HL-60/S4 treated with phorbol 12-myristate 13-acetate at 8.2 ng/mL for 4 days and 3 days (cell line): ENCODE data around the gene NLRP3.
"Not testable (repeated sequence)": the region's sequence is repeated elsewhere in the genome, so short reads cannot be mapped to it uniquely, and the experiment has no call there.

Experiments
- in situ Hi-C: fragments of 300-500 bp; cut with MboI; formaldehyde crosslinking; loops from 2 replicates; pipeline ENCODE4 v1.15.0; 2022; ENCODE audit warnings: low sequenced_read_pairs

The NLRP3 gene

GRCh38 chr1:247390116-247390791 is 25.7 kb upstream of the NLRP3 start:
- in situ Hi-C loops, result no loop called here

GRCh38 chr1:247390996-247391395 is 25.0 kb upstream of the NLRP3 start:
- in situ Hi-C loops, result no loop called here

DNA sequence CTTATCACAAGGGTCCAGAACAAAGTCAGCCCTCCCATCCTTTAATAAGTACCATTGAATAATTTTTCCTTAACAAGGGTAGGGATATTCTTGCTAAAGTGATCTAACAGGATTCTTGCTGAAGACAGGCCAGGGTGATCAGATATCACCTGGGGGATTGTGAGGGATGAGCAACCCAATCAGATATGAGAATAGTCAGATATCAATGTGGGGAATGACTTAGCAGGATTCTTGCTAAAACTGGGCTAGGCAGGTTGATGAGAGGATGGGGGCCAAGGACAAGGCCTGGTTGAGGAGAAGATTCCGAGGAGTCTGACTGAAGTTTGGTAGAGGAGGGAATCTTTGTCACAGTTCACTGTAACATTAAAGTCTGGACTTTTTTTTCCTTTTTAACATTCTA is 23.9 kb upstream of the NLRP3 start:
- in situ Hi-C loops, result no loop called here

GRCh38 chr1:247395075-247395474 is 20.9 kb upstream of the NLRP3 start:
- in situ Hi-C loops, result not testable (repeated sequence)

- in situ Hi-C loops, result no loop called here
Measured at GRCh38 chr1:247400685-247401084, 15.3 kb upstream of the NLRP3 start.

DNA sequence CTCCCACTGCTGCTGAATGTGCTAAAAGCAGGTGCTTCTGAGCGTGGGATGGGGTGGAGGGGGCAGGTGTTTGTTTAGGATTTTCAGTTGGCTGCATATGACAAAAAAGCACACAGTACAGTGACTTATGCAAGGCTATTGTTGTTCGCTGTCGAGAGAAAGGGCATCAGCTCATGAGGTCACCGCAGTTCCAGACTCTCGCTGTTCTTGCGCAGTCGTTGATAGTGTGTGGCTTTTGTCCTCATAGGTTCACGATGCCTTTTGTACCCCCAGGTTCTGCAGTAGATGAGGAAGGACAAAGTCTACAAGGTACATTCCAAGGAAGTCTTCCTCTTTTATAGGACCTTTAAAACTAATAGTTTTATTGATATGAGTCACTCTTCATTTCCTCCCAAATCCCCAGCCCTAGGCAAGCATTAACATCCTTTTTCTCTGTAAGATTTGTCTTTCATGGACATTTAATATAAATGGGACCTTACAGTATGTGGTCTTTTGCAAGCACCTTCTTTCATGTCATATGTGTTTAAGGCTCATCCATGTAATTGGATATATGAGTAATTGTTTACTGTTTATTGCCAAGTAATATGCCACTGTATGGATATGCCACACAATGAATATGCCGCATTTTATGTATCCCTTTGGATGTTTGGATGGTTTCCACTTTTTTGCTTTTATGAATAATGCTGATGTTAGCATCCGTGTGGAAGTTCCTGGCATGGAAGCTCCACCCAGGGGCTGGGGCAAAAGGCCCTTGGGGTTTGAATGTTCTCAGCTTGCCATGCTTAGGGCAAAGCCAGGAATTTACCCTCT is 14.5 kb upstream of the NLRP3 start:
- in situ Hi-C loops, result no loop called here

DNA sequence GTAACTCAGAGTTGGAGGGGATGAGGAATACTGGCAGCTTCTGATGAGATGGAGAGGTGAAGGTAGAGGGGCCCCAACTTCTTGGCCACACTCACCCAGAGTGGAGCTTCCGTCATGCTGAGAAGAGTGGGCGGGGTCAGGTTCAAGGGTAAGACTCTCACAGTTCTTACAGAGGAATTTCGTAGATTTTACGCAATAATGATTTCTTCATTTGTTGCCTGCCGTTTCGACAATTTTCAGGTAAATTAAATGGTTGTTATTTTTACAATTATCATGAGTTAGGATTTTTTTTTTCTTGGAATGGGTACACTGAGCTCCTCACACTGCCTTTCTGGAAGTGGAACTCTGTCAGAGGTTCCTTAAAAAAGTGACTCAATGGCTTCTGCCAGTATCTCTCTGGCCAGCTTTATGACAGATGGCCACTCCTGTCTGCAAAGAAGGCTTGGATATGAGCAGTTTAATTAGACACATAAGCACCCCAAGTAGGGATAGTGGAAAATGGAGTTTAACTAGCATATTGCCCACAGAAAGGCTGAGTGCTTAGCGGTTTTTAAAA is 13.8 kb upstream of the NLRP3 start:
- in situ Hi-C loops, result no loop called here

- in situ Hi-C loops, result no loop called here
Measured at GRCh38 chr1:247406014-247406656, 9.8 kb upstream of the NLRP3 start.

GRCh38 chr1:247407180-247407616 is 8.8 kb upstream of the NLRP3 start:
- in situ Hi-C loops, result no loop called here

- in situ Hi-C loops, result no loop called here
Measured at GRCh38 chr1:247408100-247408499, 7.9 kb upstream of the NLRP3 start.

- in situ Hi-C loops, result no loop called here
Measured at GRCh38 chr1:247409869-247410544, 6.0 kb upstream of the NLRP3 start.

DNA sequence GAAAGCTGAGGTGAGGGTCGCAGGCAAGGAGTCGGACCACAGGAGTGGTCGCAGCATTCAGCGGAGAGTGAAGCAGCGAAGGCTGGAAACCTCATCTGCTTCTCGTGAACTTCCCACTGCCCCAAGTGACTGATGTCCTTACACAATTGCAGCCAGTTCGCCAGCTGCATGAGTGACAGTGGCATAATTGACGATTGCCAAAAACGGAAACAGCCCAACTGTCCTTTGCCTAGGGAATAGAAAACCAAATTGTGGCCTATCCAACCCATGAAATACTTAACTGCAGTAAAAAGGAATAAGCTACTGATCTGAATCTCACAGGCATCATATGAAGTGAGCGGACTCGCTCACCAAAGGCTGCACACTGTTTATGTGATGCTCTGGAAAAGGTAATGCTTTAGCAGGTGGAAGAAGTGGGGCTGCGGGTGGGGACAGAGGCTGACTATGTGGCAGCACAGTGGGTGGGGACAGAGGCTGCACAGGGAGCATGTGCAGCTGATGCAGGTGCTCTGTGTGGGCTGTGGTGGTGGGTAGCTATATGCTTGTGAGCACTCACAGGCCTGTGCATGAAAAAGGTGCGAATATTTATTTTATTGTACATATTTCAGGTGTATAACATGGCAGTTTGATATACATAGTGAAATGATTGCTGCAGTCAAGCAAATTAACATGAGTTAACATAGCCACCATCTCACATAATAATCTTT is 4.2 kb upstream of the NLRP3 start:
- in situ Hi-C loops, result no loop called here

- in situ Hi-C loops, result no loop called here
Measured at GRCh38 chr1:247417831-247418230, 1.9 kb downstream of the NLRP3 start.

DNA sequence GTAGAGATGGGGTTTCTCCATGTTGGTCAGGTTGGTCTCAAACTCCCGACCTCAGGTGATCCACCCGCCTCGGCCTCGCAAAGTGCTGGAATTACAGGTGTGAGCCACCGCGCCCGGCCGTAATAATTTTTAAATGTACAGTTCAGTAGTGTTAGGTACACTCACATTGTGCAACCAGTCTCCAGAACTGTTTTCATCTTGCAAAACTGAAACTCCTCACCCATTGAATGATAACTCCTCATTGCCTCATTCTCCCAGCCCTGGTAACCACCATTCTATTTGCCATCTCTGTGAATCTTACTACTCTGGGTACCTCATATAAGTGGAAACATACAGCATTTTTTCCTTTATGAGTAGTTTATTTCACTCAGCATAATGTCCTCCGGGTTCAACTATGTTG is 3.4 kb downstream of the NLRP3 start:
- in situ Hi-C loops, result no loop called here

DNA sequence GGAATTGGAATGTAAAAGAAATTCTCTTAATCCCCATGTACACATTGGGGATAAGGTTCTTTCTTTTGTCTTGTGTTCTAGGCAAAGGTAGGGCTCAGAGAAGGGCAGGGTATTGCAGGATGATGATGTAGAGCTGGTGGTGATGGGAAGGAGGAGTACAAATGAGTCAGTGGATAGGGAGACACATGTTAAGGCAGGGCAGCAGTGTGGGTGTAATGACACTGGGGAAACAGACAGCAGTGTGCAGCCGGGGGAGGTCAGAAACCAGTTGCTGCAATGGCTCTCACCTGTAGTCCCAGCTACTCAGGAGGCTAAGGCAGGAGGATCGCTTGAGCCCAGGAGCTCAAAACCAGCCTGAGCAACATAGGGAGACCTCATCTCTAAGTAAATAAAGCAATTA is 5.1 kb downstream of the NLRP3 start:
- in situ Hi-C loops, result no loop called here

GRCh38 chr1:247429496-247429895 is 13.5 kb downstream of the NLRP3 start:
- in situ Hi-C loops, result no loop called here

- in situ Hi-C loops, result no loop called here
Measured at GRCh38 chr1:247430434-247430833, 14.5 kb downstream of the NLRP3 start.

- in situ Hi-C loops, result no loop called here
Measured at GRCh38 chr1:247431643-247432042, 15.7 kb downstream of the NLRP3 start.

DNA sequence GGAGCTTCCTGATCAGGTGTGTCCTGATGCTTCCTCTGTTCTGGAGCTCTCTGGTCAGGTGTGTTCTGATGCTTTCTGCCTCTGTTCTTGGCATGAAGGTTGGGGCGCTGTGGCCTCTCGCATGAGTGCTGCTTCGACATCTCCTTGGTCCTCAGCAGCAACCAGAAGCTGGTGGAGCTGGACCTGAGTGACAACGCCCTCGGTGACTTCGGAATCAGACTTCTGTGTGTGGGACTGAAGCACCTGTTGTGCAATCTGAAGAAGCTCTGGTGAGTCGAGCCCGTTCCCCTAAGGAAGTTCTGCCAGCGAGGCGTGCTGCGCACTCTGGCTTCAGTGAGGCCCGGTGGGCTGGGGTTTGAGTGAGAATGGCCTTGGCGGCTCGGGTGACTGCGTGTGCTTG is 18.0 kb downstream of the NLRP3 start:
- in situ Hi-C loops, result no loop called here

- in situ Hi-C loops, result no loop called here
Measured at GRCh38 chr1:247435030-247435758, 19.2 kb downstream of the NLRP3 start.
